Muscle of leg (tissue), 11 donors: ENCODE data around the gene FYN. TPM values are rescaled to one million over a fixed set of nuclear protein-coding genes. Genes with fewer than 3 reads are reported as not detected.

Source experiments
- DNase-seq: peaks from one replicate; pipeline ENCODE4 v3.0.0; 2013
- H3K27ac ChIP-seq: one replicate; pipeline ENCODE4 v1.5.1; 2013; ENCODE audit warnings: mild to moderate bottlenecking, low read length, control low read depth
- H3K27me3 ChIP-seq: one replicate; pipeline ENCODE4 v1.6.1; 2013; ENCODE audit warnings: low read length; ENCODE audit not compliant: control insufficient read depth, insufficient read depth
- H3K36me3 ChIP-seq: one replicate; pipeline ENCODE4 v1.6.1; 2013; ENCODE audit warnings: low read length; ENCODE audit not compliant: control insufficient read depth, insufficient read depth
- H3K4me1 ChIP-seq: one replicate; pipeline ENCODE4 v1.6.1; 2013; ENCODE audit warnings: low read length; ENCODE audit not compliant: control insufficient read depth, insufficient read depth
- H3K4me3 ChIP-seq: one replicate; pipeline ENCODE4 v1.5.1; 2013; ENCODE audit warnings: low read length, control low read depth
- H3K9me3 ChIP-seq: replicated peaks from 2 replicates; pipeline ENCODE4 v1.6.1; 2013; ENCODE audit warnings: low read depth, low read length; ENCODE audit not compliant: control insufficient read depth
- WGBS: methylation state at CpG from one replicate; pipeline ENCODE4 v1.1.5; 2013; ENCODE audit warnings: missing lambda C conversion rate; ENCODE audit not compliant: insufficient coverage; 5-methylcytosine and 5-hydroxymethylcytosine counted together
- polyA plus RNA-seq, 8 donors: library from polyadenylated mRNA; unstranded; fragments of 120-200 nt; gene quantifications; one replicate each; pipeline versions ENCODE4 v1.2.1 to v1.2.3, GENCODE V29; 2013; ENCODE audit warnings: inconsistent platforms in 1 of 8, low replicate concordance in 1 of 8; ENCODE audit not compliant: insufficient read length in 8 of 8, insufficient read depth in 1 of 8
- total RNA-seq: library from RNA; stranded (reverse); fragments of 120-200 nt; gene quantifications from one replicate; pipeline ENCODE4 v1.2.4, GENCODE V29; 2013

The FYN gene
- total and polyA plus RNA-seq, 9 donors, result 97.1 to 181 (median 152) TPM

DNA sequence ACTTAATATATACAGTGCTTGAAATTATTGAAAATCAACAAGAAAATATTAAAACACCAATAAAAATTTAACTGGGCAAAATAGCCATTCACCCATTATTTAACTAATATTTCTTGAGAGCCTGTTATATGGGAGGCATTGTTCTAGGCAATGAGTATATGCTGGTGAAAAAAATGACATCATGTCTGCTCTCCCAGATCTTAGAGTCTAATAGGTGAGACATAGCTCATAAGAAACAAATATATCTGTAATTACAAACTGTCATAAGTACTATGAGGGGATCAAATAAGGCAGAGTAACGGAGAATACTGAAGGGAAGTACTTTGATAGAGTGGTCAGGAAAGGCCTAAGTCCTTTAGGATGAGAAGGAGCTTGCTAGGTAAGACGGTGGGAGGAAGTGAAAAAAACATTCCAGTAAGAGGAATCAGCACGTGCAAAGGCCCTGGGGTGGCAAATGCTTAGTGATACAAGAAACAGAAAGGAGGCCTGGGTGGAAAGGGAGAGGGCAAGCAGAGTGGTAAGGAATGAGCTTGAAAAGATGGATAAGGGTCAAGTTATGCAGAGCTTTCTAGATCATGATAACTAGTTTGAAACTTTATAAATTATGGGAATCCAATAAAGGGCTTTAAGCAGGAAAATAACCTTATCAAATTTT is 12.2 kb upstream of the FYN start:
- Histone ChIP-seq H3K4me1 (peaks cover 2% of the 10 kb centered on the region), H3K27ac (no peak overlapping the region), H3K27me3 (no peaks in the 10 kb centered on the region), H3K9me3 (no peaks in the 10 kb centered on the region), H3K36me3 (no peaks in the 10 kb centered on the region), H3K4me3 (no peak overlapping the region)
- WGBS, result 98% methylated on average over 3 of the region's 3 CpGs
- DNase-seq, result no peak

DNA sequence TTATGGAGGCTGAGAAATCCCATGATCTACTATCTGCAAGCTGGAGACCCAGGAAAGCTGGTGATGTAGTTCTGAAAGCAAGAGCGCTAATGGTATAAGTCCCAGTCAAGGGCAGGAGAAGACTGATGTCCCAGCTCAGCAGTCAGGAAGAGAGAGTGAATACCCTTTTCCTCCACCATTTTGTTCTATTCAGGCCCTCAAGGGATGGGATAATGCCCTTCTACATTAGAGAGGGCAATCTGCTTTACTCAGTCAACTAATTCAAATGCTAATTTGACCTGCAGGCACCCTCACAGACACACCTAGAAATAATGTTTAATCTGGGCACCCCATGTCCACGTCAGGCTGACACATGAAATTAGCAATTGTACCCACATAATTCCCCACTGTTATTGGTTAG is 10.8 kb upstream of the FYN start:
- H3K4me3 ChIP-seq, result no peak overlapping the region
- H3K27ac ChIP-seq, result no peak overlapping the region
- no CpG with 5 or more reads among the region's 2 CpGs for WGBS
- DNase-seq, result no peak
- H3K27me3 ChIP-seq, result no peaks in the 10 kb centered on the region
- H3K36me3 ChIP-seq, result no peaks in the 10 kb centered on the region
- no peaks in the 10 kb centered on the region for H3K4me1 ChIP-seq
- H3K9me3 ChIP-seq, result no peaks in the 10 kb centered on the region

- no peak for DNase-seq
- H3K27me3 ChIP-seq, result no peaks in the 10 kb centered on the region
- H3K4me3 ChIP-seq, result no peak overlapping the region
- no peak overlapping the region for H3K27ac ChIP-seq
- H3K36me3 ChIP-seq, result peaks cover 2% of the 10 kb centered on the region
- H3K4me1 ChIP-seq, result no peaks in the 10 kb centered on the region
- no CpG with 5 or more reads among the region's 2 CpGs for WGBS
- H3K9me3 ChIP-seq, result no peaks in the 10 kb centered on the region
Observed at GRCh38 chr6:111880181-111880888, 7.1 kb upstream of the FYN start.

DNA sequence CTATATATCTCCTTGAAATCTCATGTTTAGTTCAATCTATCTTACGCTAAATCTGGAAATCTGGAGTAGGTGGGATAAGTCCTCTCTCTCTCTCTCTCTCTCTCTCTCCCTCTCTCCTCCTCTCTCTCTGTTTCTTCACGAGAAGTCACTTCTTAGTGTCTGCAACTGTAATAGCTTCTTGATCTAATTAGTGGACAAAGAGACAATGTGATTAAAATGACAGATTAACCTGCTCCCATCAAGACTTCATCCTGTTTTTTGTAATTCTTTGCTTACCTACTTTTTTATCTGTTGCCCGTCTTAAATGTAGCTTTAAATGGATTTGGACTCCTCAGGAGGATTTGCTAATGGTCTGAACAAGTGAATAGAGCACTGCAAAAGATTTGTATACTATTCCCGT is 2.5 kb upstream of the FYN start:
- H3K9me3 ChIP-seq, result no peaks in the 10 kb centered on the region
- H3K36me3 ChIP-seq, result peaks cover 2% of the 10 kb centered on the region
- WGBS, result no CpG with 5 or more reads among the region's 4 CpGs
- no peaks in the 10 kb centered on the region for H3K27me3 ChIP-seq
- no peak overlapping the region for H3K27ac ChIP-seq
- H3K4me1 ChIP-seq, result peaks cover 4% of the 10 kb centered on the region
- no peak overlapping the region for H3K4me3 ChIP-seq
- no peak for DNase-seq

GRCh38 chr6:111874025-111874415 is 768 bp upstream of the FYN start:
- peaks cover 2% of the 10 kb centered on the region for H3K36me3 ChIP-seq
- no peaks in the 10 kb centered on the region for H3K9me3 ChIP-seq
- H3K27ac ChIP-seq, result peak overlapping the region; percentile 80
- peak overlapping the region; percentile 49 for H3K4me3 ChIP-seq
- peaks cover 13% of the 10 kb centered on the region for H3K4me1 ChIP-seq
- H3K27me3 ChIP-seq, result no peaks in the 10 kb centered on the region
- WGBS, result no CpG with 5 or more reads among the region's 8 CpGs
- DNase-seq, result peak; percentile 75

GRCh38 chr6:111872401-111873177 is 663 bp downstream of the FYN start:
- peak; percentile 79 for DNase-seq
- Histone ChIP-seq H3K4me1 (peaks cover 16% of the 10 kb centered on the region), H3K27ac (peak overlapping the region; percentile 92), H3K36me3 (no peaks in the 10 kb centered on the region), H3K9me3 (no peaks in the 10 kb centered on the region), H3K27me3 (no peaks in the 10 kb centered on the region), H3K4me3 (peak overlapping the region; percentile 49)
- under 1% methylated on average over 71 of the region's 83 CpGs for WGBS

- Histone ChIP-seq H3K36me3 (peaks cover 2% of the 10 kb centered on the region), H3K9me3 (no peaks in the 10 kb centered on the region), H3K27ac (peak overlapping the region; percentile 92), H3K4me3 (peak overlapping the region; percentile 49), H3K4me1 (peaks cover 16% of the 10 kb centered on the region), H3K27me3 (no peaks in the 10 kb centered on the region)
- WGBS, result 0% methylated on average over 8 of the region's 13 CpGs
- DNase-seq, result peak; percentile 73
Observed at GRCh38 chr6:111871725-111872400, 1.4 kb downstream of the FYN start.

GRCh38 chr6:111871207-111871606 is 2.0 kb downstream of the FYN start:
- H3K27me3 ChIP-seq, result no peaks in the 10 kb centered on the region
- peaks cover 6% of the 10 kb centered on the region for H3K36me3 ChIP-seq
- H3K9me3 ChIP-seq, result no peaks in the 10 kb centered on the region
- peak overlapping the region; percentile 49 for H3K4me3 ChIP-seq
- DNase-seq, result peak; percentile 45
- peaks cover 16% of the 10 kb centered on the region for H3K4me1 ChIP-seq
- H3K27ac ChIP-seq, result peak overlapping the region; percentile 92
- WGBS, result 0% methylated on average over 1 of the region's 3 CpGs

DNA sequence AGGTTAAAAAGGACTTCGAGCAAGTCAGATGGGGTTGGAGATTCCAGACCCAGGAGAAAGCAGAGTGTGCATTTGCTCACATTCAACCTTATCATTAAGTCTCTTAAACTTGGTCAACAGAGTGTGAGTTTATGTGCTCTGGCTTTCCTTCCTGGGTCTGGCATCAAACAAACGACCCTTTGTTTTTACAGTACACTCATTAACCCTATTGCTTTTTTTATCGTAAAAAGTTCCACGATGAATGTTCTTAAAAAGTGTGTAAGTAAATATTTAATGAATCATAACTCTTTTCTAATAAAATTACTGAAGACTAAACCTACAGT is 2.5 kb downstream of the FYN start:
- Histone ChIP-seq H3K4me1 (peaks cover 16% of the 10 kb centered on the region), H3K9me3 (no peaks in the 10 kb centered on the region), H3K4me3 (peak overlapping the region; percentile 49), H3K27me3 (no peaks in the 10 kb centered on the region), H3K36me3 (peaks cover 6% of the 10 kb centered on the region), H3K27ac (peak overlapping the region; percentile 92)
- WGBS, result no CpG with 5 or more reads among the region's 4 CpGs
- no peak for DNase-seq
